Measurements from ENCODE around the gene TRMT1. TPM values are rescaled to one million over a fixed set of nuclear protein-coding genes. Genes with fewer than 3 reads are reported as not detected.

Gene TRMT1
- 32.5 and 36.4 TPM in 2 replicates for total RNA-seq

DNA sequence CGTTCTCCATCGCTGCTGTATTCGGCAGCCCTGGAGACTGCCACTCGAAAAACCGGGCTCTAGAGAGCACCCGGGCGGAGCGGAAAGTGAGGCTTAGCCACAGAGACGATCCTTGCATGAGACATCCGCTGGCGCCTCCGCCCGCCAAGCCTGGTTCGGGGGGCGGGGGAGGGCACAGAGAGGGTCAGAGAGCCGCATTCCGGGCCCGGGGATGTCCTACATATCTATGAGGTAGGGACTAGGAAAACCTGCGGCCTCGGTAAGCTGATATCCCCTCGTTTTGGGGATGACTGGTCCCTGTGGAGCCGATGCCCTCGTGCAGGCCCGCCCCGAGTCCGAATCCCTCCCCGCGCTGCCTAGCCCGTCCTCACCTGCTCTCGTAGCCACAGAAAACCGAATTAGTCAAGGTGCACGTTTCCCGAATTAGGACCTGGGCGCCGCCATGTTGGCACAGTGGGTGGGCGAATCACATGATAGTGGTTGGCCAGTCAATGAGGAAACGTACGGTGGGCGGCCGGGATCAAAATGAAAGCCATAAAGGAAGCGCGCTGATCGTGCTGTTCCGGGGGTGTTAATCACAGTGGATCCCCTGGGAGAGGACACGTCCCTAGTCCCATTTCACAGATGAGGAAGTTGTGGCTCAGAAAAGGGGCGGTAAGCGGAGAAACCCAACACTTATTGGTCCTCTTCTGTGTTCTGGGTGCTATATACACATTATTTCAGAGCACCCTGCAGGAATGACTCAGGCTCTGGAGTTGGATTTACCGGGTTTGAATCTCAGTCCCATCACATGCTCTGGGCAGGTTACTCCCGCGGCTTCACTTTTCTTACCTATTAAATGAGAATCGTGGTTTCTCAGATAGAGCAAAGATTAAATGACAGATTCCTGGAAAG, at the start of gene TRMT1:
TSS of gene TRMT1 (minus strand) at position 459 of the 894 bp plus-strand sequence. CDS start at position 118, 341 bp downstream.

DNA sequence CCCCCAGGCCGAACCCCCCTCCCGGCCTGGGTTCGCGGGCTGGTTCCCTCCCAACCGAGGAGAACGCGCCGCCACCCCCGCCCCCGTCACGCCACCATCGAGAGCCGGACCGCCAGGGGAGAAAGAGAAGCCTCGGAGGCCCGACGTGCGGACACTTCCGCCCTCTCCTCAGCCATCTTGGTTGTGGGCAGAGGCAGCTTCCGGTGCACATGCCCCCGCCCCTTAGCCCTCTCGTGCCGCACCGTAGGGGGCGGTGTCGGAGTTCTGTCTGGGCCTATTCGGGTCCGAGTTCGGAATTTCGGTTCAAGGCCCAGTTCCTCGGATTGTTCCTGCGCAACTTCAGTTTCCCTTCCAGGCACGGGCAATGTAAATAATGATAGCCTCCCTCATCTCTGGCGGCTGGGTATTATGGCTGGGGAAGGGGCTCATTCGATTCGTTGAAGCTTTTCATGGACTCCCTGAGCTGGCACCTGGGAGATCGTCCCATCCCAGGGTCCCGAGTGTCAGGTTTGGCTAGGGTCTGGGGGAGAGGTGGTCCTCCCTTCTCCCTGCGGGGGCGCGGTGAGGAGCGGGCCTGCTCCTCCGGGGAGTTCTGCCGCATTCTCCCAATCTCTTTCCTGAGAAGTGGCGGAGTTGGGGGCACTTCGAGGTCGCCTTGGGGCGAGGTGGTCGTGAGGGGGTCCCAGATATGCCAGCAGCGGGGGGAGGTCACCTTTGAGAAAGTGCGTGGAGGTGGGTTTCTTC, 33.8 kb upstream of the TRMT1 start, which contains the start of the genes IER2 and STX10:
TSS of gene IER2 (plus strand) at position 225 of the 744 bp plus-strand sequence. CDS start 2,776 bp downstream, outside the sequence.
TSS of gene STX10 (minus strand) at position 189 of the 744 bp plus-strand sequence. CDS start 202 bp downstream, outside the sequence.

DNA sequence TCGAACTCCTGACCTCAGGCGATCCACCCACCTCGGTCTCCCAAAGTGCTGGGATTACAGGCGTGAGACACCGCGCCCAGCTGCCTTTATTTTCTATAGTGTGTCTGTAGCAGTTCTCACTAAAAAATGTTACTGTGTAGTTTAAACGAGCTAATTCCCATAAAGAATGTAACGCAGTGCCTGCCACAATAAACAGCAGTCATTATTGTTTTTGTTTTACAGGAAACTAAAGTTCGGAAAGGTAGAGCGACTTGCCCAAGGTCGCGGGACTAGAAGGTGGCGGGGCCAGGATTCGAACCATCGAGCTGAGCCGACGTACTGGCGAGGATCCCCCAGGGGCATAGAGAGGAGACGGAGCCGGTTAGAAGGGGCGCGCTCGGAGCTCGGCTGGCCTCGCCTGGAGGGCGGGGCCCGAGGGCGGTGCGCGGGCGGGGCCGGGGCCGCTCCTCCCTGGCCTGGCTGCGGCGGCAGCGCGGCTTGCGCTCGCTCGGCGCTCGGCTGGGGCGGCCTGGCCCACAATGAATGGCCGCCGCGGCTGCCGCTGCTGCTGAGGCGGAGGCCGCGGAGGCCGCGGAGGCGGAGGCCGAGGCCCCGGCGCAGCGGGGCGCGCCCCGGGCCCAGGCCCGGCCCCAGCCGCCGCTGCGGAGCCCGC, 1.4 kb upstream of the TRMT1 start, which contains the start of gene NACC1:
TSS of gene NACC1 (plus strand) at position 493 of the 652 bp plus-strand sequence. CDS start 16,944 bp downstream, outside the sequence.

DNA sequence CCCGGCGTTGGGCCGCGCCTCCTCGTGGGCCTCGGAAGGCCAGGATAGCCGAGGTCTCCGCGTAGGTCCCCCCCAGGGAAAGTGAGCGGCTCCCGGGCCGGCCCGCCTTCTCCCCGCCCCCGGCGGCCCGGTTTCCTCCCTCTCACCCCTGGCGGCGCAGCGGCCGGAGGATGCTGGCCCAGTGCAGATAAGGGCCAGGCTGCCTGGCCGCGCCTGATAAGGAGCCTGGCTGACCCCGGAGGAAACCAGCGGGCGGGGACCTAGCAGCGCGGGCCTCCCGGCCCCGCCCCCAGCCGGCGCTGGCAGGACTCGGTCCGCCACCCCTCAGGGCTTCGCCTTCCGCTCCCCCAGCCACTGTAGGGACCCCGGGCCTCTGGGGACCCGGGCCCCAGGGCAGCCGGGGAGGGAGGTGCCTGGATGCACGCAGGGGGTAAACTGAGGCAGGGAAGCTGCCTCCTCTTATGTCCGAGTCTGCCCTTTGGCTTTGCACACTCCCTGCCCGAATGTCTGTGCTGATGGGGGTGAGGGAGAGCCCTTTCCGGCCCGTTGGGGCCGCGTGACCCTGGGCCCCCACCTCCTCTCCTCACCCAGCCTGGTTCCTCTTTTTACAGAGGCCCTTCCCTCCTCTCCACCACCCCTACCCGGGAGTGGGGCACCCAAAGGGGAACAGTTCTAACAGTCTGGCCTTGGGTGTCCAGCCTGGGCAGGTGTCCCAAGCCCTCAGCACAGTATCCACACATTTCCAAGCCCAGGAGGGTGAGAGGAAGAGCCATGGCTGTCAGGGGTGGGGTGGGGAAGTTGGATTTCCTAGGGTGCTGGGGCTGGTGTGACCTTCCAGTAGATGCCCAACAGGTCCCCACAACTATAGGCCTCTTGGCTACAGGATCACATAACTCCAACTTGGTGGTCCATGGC, 13.6 kb downstream of the TRMT1 start, which contains the start of gene LYL1:
TSS of gene LYL1 (minus strand) at position 193 of the 915 bp plus-strand sequence. CDS start 1,687 bp downstream, outside the sequence.

Other genes starting within 250 kb of the TRMT1 start
- gene DNASE2, start 235.3 kb downstream of the TRMT1 start, total RNA-seq = 13.5 and 35.4 TPM in 2 replicates
- not detected in 2 replicates for gene KLF1, start 229.5 kb downstream of the TRMT1 start, total RNA-seq
- gene GCDH, start 225.6 kb downstream of the TRMT1 start, total RNA-seq = 25.2 and 35.5 TPM in 2 replicates
- gene SYCE2, start 197.4 kb downstream of the TRMT1 start, total RNA-seq = 0.11 and 0.12 TPM in 2 replicates
- 54.1 and 58.9 TPM in 2 replicates for gene FARSA, start 183.0 kb downstream of the TRMT1 start, total RNA-seq
- gene CALR, start 178.1 kb downstream of the TRMT1 start, total RNA-seq = 1,588 and 2,549 TPM in 2 replicates
- gene RAD23A, start 170.9 kb downstream of the TRMT1 start, total RNA-seq = 68.9 and 87.4 TPM in 2 replicates
- gene GADD45GIP1, start 159.5 kb downstream of the TRMT1 start, total RNA-seq = 26.6 and 36.4 TPM in 2 replicates
- gene DAND5, start 147.2 kb downstream of the TRMT1 start, total RNA-seq = 0.12 TPM in 1 of 2 replicates, not detected in the other
- 59.8 and 71.9 TPM in 2 replicates for gene NFIX, start 121.3 kb downstream of the TRMT1 start, total RNA-seq
- gene LYL1, start 13.9 kb downstream of the TRMT1 start, total RNA-seq = 0.77 and 1.1 TPM in 2 replicates
- 32.4 and 48.4 TPM in 2 replicates for gene NACC1, start 1.5 kb upstream of the TRMT1 start, total RNA-seq
- gene STX10, start 33.6 kb upstream of the TRMT1 start, total RNA-seq = 72.9 and 81.1 TPM in 2 replicates
- gene IER2, start 33.7 kb upstream of the TRMT1 start, total RNA-seq = 23.2 and 31.9 TPM in 2 replicates

All from uterine smooth muscle cell (primary cell).